Retinal pigment epithelial cell (primary cell): ENCODE data around the gene LYST.
"Not testable (repeated sequence)": the region's sequence is repeated elsewhere in the genome, so short reads cannot be mapped to it uniquely, and the experiment has no call there.

Experiments
- DNase-seq: peaks from one replicate; pipeline ENCODE4 v3.0.0-alpha.2; 2010; ENCODE audit warnings: low read depth
- H3K4me3 ChIP-seq: 2 replicates; pipeline ENCODE4 v1.5.1; 2011; ENCODE audit warnings: mild to moderate bottlenecking, low read length, control low read depth, moderate library complexity
- TF ChIP-seq, protein P1 (sequence below): conservative IDR thresholded peaks from 2 replicates; pipeline ENCODE4 v1.5.1; 2011; ENCODE audit warnings: low read depth, low read length, control low read depth, inconsistent platforms

Gene LYST

DNA sequence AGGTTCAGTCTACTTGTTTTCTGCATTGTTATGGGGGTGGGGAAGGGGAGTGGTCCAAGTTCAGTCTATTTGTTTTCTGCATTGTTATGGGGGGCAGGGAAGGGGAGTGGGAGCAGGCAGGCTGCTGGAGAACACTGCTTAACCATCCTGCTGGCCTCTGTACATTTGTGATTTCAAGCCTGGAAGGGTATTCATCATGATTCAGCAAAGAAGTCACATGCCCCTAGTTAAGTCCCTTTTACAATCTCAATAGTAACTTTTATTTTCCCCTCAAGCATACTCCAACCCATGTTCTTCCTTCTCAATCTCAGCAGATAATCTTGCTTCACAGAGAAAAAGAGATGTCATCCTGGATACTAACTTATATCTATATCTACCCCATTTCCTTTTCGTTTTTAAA, 7.9 kb downstream of the LYST start:
- no peak overlapping the region for H3K4me3 ChIP-seq

DNA sequence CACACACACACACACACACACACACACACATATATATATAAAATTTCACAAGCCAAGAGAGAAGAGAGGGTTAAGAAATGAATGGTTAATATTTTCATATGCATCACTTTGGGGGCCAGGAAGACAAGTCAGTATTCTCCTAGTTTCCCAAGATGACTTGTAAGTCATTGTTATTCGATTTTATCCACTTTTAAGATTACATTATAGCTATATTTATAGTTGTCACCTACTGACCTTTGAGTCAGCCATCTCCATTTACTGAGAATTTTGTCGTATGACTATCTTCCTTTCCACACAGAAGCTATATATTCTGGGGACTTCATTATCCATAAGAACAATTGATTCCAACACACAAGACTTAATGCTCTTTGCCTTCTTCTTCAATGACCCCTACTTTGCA, 8.9 kb downstream of the LYST start:
- no peak for DNase-seq
- TF ChIP-seq, protein P1, sequence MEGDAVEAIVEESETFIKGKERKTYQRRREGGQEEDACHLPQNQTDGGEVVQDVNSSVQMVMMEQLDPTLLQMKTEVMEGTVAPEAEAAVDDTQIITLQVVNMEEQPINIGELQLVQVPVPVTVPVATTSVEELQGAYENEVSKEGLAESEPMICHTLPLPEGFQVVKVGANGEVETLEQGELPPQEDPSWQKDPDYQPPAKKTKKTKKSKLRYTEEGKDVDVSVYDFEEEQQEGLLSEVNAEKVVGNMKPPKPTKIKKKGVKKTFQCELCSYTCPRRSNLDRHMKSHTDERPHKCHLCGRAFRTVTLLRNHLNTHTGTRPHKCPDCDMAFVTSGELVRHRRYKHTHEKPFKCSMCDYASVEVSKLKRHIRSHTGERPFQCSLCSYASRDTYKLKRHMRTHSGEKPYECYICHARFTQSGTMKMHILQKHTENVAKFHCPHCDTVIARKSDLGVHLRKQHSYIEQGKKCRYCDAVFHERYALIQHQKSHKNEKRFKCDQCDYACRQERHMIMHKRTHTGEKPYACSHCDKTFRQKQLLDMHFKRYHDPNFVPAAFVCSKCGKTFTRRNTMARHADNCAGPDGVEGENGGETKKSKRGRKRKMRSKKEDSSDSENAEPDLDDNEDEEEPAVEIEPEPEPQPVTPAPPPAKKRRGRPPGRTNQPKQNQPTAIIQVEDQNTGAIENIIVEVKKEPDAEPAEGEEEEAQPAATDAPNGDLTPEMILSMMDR, result no peak
- H3K4me3 ChIP-seq, result no peak overlapping the region

More for the DNA sequence above, 7.9 kb downstream of the LYST start:
- TF ChIP-seq, protein P1, result no peak
- no peak for DNase-seq

DNA sequence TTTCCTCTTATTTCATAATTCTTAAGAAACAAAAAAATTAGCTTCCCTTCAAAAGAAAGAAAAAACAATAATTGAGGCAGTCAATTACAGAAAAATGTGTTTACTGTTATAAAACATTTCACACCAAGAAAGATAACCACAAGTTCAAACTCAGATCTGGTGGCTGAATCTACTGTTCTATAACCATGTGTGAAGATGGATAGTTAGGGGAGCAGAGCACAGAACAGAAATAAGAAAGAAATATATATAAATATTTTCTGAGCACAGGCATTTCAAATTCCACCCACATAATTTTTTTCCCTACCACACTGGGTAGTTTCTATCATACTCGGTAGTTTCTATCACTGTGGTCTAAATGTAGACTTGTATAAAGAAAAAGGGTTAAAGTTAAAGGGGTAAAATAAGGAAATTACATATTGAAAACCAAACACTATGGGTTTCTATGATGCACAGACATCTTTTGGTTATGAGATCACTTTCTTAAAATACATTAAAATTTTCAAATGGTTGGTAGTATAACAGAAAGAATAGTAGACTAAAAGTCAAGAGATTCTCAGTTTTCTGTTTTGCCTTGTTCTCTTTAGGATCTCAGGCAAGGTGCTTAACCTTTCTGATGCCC, 10.8 kb downstream of the LYST start:
- TF ChIP-seq, protein P1, result no peak
- H3K4me3 ChIP-seq, result no peak overlapping the region
- no peak for DNase-seq

DNA sequence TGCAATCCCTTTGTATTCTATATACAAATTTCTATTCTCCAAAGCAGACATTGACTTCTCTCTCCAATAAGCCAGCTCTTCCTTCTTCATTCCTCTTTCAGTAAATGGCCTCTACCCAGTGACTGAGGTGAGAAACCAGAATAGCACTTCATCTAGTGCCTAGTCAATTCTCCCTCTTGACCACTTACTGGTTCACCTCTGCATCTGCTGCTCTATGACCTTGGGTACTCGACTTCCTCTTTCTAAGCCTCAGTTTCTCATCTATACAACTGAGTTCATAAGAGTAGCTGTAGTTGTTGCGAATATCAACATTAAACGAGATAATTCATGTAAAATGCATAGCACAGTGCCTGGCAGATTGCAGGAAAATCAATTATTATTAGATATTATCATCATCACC, 12.4 kb downstream of the LYST start:
- no peak for DNase-seq
- TF ChIP-seq, protein P1, result no peak
- no peak overlapping the region for H3K4me3 ChIP-seq

DNA sequence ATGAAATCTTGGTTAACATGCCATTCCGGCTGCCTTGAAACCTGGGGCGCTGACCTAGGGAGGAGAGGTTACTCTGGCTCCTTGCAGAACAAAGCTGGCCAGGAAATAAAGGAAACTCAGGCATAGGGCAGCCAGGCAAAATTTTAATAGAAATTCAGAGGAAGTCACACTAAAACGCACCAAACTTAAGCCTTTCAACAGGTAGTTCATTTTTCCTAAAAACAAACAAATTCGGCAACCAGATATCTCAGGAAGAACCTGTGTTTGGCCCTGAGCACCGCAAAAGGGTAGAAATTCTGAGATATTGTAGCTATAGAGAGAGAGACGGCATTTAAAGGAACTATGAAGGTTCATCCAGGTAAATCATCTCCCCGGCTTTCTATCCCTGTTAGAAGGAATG, 13.1 kb downstream of the LYST start:
- DNase-seq, result no peak
- TF ChIP-seq, protein P1, result no peak
- no peak overlapping the region for H3K4me3 ChIP-seq

- H3K4me3 ChIP-seq, result no peak overlapping the region
- DNase-seq, result no peak
- TF ChIP-seq, protein P1, result no peak
Measured at GRCh38 chr1:235852887-235853286, 13.8 kb downstream of the LYST start.

DNA sequence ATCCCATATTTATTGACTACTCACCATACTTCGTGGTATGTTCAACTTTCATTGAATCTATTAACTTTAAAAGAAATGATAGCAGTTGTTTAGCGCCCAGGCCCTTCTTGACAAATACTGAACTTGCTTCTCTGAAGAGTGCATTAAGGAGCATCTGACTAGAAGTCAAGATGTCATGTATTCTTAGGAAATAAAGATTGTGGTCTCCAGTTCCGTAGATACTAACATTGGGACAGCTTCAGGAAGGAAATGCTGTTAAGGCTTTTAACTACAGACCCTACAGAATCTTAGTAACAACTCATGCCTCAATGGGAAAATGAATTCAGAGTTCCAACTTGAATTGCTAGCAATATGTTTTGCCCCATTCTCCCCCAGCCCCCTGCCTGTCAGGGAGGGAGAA, 14.8 kb downstream of the LYST start:
- TF ChIP-seq, protein P1, result no peak
- no peak for DNase-seq
- H3K4me3 ChIP-seq, result no peak overlapping the region

DNA sequence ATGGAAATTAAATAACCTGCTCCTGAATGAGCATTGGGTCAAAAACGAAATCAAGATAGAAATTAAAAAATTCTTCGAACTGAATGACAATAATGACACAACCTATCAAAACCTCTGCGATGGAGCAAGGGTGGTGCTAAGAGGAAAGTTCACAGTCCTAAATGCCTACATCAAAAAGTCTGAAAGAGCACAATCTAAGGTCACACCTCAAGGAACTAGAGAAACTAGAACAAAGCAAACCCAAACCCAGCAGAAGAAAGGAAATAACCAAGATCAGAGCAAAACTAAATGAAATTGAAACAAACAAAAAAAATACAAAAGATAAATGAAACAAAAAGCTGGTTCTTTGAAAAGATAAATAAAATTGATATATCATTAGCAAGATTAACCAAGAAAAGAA, 18.5 kb downstream of the LYST start:
- not testable (repeated sequence) for H3K4me3 ChIP-seq, DNase-seq

GRCh38 chr1:235845656-235846107, 21.0 kb downstream of the LYST start:
- DNase-seq, result not testable (repeated sequence)
- peak overlapping the region; percentile 15 for H3K4me3 ChIP-seq
